H1 (cell line): ENCODE data around the gene PDCD5. TPM values are rescaled to one million over a fixed set of nuclear protein-coding genes. Genes with fewer than 3 reads are reported as not detected.

Experiments
- BACH1 ChIP-seq: IDR thresholded peaks from 2 replicates; pipeline ENCODE4 v1.6.1; 2012; ENCODE audit warnings: low read length, improper control_type of control experiment
- SUZ12 ChIP-seq: fragments of 200-600 bp; sonication (generic); IDR thresholded peaks from 2 replicates; pipeline ENCODE4 v1.6.1; 2012; ENCODE audit warnings: mild to moderate bottlenecking, inconsistent platforms, low read length, moderate library complexity, mixed read lengths
- polyA plus RNA-seq, 7 experiments: library from polyadenylated mRNA; depleted of rRNA in 3 of 7; stranded (reverse) in 5 of 7; unstranded in 2 of 7; fragments of >200 nt in 5 of 7; fragments of 200-250 nt in 2 of 7; gene quantifications; 1 replicate in 5 of 7; 2 replicates in 1 of 7; 4 replicates in 1 of 7; pipeline versions ENCODE4 v1.2.1 to v1.2.3, GENCODE V29; 2011 to 2013; ENCODE audit warnings: missing spikeins in 2 of 7, mixed read lengths in 2 of 7
- total RNA-seq: library from RNA; stranded (reverse); fragmentation: NEBNext Ultra II Directional; extraction: Animal tissue kit (Norgen Biotek cat#: 25700); gene quantifications from 2 replicates; pipeline ENCODE4 v1.2.1, GENCODE V29; 2021
- TF ChIP-seq, protein P1 (sequence below): fragments of 300-600 bp; sonication (generic); IDR thresholded peaks from 2 replicates; pipeline ENCODE4 v1.7.1; 2012; ENCODE audit warnings: low read length, moderate library complexity, mild to moderate bottlenecking, inconsistent platforms; ENCODE audit not compliant: insufficient replicate concordance

PDCD5 gene
- total and polyA plus RNA-seq, 2 of the 8 experiments (the other 6 are each of a cell fraction or from before 2014, with no cell fraction given): 43.2 to 98.8 TPM

DNA sequence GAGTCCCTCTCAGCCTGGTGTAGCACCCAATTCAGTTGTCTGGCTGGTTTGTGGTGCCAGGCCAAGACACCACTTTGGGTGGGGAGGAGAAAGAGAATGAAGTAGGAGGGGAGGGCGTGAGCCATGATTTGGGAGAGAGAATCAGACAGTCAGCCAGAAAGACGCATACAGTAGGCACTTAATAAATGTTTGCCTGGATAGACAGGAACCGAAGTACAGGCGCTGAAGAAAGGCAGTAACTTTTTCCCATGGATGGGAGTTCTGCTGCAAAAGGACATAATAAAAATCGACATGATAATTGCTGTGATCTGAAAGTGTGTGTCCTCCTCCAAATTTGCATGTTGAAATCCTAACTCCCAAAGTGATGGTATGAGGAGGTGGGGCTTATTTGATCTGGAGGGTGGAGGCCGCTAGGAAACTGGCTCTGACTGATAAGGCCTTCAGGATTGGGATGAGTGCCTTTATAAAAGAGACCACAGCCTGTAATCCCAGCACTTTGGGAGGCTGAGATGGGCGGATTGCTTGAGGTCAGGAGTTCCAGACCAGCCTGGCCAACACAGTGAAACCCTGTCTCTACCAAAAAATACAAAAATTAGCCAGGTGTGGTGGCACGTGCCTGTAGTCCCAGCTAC is 38.4 kb upstream of the PDCD5 start (continued):
- TF ChIP-seq, protein P1, sequence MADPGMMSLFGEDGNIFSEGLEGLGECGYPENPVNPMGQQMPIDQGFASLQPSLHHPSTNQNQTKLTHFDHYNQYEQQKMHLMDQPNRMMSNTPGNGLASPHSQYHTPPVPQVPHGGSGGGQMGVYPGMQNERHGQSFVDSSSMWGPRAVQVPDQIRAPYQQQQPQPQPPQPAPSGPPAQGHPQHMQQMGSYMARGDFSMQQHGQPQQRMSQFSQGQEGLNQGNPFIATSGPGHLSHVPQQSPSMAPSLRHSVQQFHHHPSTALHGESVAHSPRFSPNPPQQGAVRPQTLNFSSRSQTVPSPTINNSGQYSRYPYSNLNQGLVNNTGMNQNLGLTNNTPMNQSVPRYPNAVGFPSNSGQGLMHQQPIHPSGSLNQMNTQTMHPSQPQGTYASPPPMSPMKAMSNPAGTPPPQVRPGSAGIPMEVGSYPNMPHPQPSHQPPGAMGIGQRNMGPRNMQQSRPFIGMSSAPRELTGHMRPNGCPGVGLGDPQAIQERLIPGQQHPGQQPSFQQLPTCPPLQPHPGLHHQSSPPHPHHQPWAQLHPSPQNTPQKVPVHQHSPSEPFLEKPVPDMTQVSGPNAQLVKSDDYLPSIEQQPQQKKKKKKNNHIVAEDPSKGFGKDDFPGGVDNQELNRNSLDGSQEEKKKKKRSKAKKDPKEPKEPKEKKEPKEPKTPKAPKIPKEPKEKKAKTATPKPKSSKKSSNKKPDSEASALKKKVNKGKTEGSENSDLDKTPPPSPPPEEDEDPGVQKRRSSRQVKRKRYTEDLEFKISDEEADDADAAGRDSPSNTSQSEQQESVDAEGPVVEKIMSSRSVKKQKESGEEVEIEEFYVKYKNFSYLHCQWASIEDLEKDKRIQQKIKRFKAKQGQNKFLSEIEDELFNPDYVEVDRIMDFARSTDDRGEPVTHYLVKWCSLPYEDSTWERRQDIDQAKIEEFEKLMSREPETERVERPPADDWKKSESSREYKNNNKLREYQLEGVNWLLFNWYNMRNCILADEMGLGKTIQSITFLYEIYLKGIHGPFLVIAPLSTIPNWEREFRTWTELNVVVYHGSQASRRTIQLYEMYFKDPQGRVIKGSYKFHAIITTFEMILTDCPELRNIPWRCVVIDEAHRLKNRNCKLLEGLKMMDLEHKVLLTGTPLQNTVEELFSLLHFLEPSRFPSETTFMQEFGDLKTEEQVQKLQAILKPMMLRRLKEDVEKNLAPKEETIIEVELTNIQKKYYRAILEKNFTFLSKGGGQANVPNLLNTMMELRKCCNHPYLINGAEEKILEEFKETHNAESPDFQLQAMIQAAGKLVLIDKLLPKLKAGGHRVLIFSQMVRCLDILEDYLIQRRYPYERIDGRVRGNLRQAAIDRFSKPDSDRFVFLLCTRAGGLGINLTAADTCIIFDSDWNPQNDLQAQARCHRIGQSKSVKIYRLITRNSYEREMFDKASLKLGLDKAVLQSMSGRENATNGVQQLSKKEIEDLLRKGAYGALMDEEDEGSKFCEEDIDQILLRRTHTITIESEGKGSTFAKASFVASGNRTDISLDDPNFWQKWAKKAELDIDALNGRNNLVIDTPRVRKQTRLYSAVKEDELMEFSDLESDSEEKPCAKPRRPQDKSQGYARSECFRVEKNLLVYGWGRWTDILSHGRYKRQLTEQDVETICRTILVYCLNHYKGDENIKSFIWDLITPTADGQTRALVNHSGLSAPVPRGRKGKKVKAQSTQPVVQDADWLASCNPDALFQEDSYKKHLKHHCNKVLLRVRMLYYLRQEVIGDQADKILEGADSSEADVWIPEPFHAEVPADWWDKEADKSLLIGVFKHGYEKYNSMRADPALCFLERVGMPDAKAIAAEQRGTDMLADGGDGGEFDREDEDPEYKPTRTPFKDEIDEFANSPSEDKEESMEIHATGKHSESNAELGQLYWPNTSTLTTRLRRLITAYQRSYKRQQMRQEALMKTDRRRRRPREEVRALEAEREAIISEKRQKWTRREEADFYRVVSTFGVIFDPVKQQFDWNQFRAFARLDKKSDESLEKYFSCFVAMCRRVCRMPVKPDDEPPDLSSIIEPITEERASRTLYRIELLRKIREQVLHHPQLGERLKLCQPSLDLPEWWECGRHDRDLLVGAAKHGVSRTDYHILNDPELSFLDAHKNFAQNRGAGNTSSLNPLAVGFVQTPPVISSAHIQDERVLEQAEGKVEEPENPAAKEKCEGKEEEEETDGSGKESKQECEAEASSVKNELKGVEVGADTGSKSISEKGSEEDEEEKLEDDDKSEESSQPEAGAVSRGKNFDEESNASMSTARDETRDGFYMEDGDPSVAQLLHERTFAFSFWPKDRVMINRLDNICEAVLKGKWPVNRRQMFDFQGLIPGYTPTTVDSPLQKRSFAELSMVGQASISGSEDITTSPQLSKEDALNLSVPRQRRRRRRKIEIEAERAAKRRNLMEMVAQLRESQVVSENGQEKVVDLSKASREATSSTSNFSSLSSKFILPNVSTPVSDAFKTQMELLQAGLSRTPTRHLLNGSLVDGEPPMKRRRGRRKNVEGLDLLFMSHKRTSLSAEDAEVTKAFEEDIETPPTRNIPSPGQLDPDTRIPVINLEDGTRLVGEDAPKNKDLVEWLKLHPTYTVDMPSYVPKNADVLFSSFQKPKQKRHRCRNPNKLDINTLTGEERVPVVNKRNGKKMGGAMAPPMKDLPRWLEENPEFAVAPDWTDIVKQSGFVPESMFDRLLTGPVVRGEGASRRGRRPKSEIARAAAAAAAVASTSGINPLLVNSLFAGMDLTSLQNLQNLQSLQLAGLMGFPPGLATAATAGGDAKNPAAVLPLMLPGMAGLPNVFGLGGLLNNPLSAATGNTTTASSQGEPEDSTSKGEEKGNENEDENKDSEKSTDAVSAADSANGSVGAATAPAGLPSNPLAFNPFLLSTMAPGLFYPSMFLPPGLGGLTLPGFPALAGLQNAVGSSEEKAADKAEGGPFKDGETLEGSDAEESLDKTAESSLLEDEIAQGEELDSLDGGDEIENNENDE: no peak
- no peak for TF ChIP-seq SUZ12
- no peak for TF ChIP-seq BACH1
